K562 (cell line): Measurements from ENCODE around the gene LIN9. TPM values are rescaled to one million over a fixed set of nuclear protein-coding genes. Genes with fewer than 3 reads are reported as not detected.

ENCODE experiments used
- ATAC-seq: fragments of 200-7000 bp; cut with Tn5 transposase; 3 replicates; pipeline ENCODE4 v1.9.1; 2020; ENCODE audit warnings: moderate library complexity
- BruUV-seq: library from RNA; stranded (reverse); fragments of 400-500 nt; replicated peaks from 2 replicates; lab custom pipeline; 2021; lab: Mats Ljungman, UMichigan
- CTCF ChIA-PET: fragments of 300-600 bp; formaldehyde crosslinking; extraction: SDS; loops from one replicate; lab custom pipeline; 2021; ENCODE audit warnings: low intra/inter-chr PET ratio; lab: Yijun Ruan, JAX
- POLR2A ChIA-PET: fragments of 300-600, 350-650 bp; sonication (Branson Sonifier 250); formaldehyde crosslinking; extraction: SDS; loops from one replicate; lab custom pipeline; 2021; ENCODE audit warnings: antibody characterized with exemption, inconsistent platforms; lab: Yijun Ruan, JAX
- DNase-seq, 4 experiments: peaks; one replicate each; pipeline versions ENCODE4 v3.0.0 to v3.0.0-alpha.2; 2011 to 2018; ENCODE audit warnings: low spot score in 3 of 4, mixed read lengths in 3 of 4; ENCODE audit errors: extremely low read depth in 1 of 4
- FAIRE-seq: peaks from 2 replicates; lab custom pipeline; 2011; peaks lifted over from hg19 to GRCh38; lab: Jason Lieb, UNC
- H2AFZ ChIP-seq: 2 replicates; pipeline ENCODE4 v1.6.0; 2011; ENCODE audit warnings: low read depth, low read length, control low read depth, inconsistent platforms
- H3K27ac ChIP-seq: fragments of 200-600 bp; 3 replicates; pipeline ENCODE4 v1.8.0; 2011; ENCODE audit warnings: low read depth, mild to moderate bottlenecking, control low read depth, inconsistent platforms, low read length, moderate library complexity, mixed read lengths; ENCODE audit errors: extremely low read depth
- H3K27me3 ChIP-seq, 2 experiments: fragments of 300-600 bp in 1 of 2; 2 replicates in 1 of 2; 3 replicates in 1 of 2; pipeline versions ENCODE4 v1.6.0 to v1.8.0; 2011; ENCODE audit warnings: inconsistent platforms in 2 of 2, low read length in 2 of 2, mild to moderate bottlenecking in 1 of 2, mixed read lengths in 1 of 2, moderate library complexity in 1 of 2; ENCODE audit not compliant: control insufficient read depth in 2 of 2, insufficient read depth in 2 of 2
- H3K36me3 ChIP-seq: fragments of 300-600 bp; 3 replicates; pipeline ENCODE4 v1.8.0; 2011; ENCODE audit warnings: mild to moderate bottlenecking, low read length, inconsistent platforms; ENCODE audit not compliant: control insufficient read depth, insufficient read depth
- H3K4me1 ChIP-seq, 2 experiments: fragments of 200-600 bp in 1 of 2; replicated peaks in 1 of 2; 2 replicates in 1 of 2; 3 replicates in 1 of 2; pipeline versions ENCODE4 v1.5.1 to v1.8.0; 2011; ENCODE audit warnings: inconsistent platforms in 2 of 2, low read length in 2 of 2, mild to moderate bottlenecking in 1 of 2, mixed read lengths in 1 of 2, moderate library complexity in 1 of 2; ENCODE audit not compliant: control insufficient read depth in 2 of 2, insufficient read depth in 2 of 2
- H3K4me2 ChIP-seq: 2 replicates; pipeline ENCODE4 v1.6.1; 2011; ENCODE audit warnings: low read length, control low read depth, inconsistent platforms, mixed read lengths; ENCODE audit not compliant: insufficient read depth
- H3K4me3 ChIP-seq: fragments of 200-600 bp; sonication (generic), shearing (Covaris generic); 2 replicates; pipeline ENCODE4 v1.5.1; 2016; ENCODE audit warnings: control low read depth, inconsistent platforms
- H3K79me2 ChIP-seq: fragments of 200-600 bp; 3 replicates; pipeline ENCODE4 v1.8.0; 2011; ENCODE audit warnings: low read length, inconsistent platforms; ENCODE audit not compliant: control insufficient read depth, insufficient read depth
- H3K9ac ChIP-seq, 2 experiments: 2 replicates each; pipeline versions ENCODE4 v1.6.0 to v1.6.1; 2011; ENCODE audit warnings: low read depth in 2 of 2, low read length in 2 of 2, control low read depth in 1 of 2, inconsistent platforms in 1 of 2, mild to moderate bottlenecking in 1 of 2, mixed read lengths in 1 of 2; ENCODE audit not compliant: insufficient read depth in 1 of 2
- H3K9me1 ChIP-seq: one replicate; pipeline ENCODE4 v1.6.0; 2011; ENCODE audit warnings: inconsistent platforms, mild to moderate bottlenecking, low read length, moderate library complexity; ENCODE audit not compliant: control insufficient read depth, insufficient read depth
- H3K9me3 ChIP-seq: replicated peaks from 2 replicates; pipeline ENCODE4 v1.5.1; 2011; ENCODE audit warnings: low read depth, low read length, inconsistent platforms; ENCODE audit not compliant: control insufficient read depth, insufficient read depth
- H4K20me1 ChIP-seq: replicated peaks from 2 replicates; pipeline ENCODE4 v1.6.1; 2011; ENCODE audit warnings: low read length, inconsistent platforms, mixed read lengths; ENCODE audit not compliant: control insufficient read depth, insufficient read depth
- CBX5 ChIP-seq: IDR thresholded peaks from 2 replicates; pipeline ENCODE4 v1.6.1; 2014; ENCODE audit warnings: low read depth, borderline replicate concordance
- GMEB1 ChIP-seq: fragments of 250-450 bp; sonication (Bioruptor Pico); IDR thresholded peaks from 2 replicates; pipeline ENCODE4 v1.4.0; 2020; ENCODE audit warnings: mild to moderate bottlenecking
- HIVEP1 ChIP-seq: fragments of 250-450 bp; sonication (Bioruptor Pico); IDR thresholded peaks from 2 replicates; pipeline ENCODE4 v1.4.0; 2020; ENCODE audit warnings: mild to moderate bottlenecking
- ID3 ChIP-seq, 2 experiments: fragments of 250-450 bp in 1 of 2; fragments of 450-650 bp in 1 of 2; sonication (Bioruptor Pico) in 1 of 2; IDR thresholded peaks; 2 replicates each; pipeline versions ENCODE4 v1.6.1 to v1.8.0; 2016 to 2021; ENCODE audit warnings: mild to moderate bottlenecking in 2 of 2, moderate library complexity in 2 of 2, missing compliant biosample characterization in 1 of 2, missing genetic modification characterization in 1 of 2
- KDM5B ChIP-seq: fragments of 200-600 bp; sonication (generic); IDR thresholded peaks from 2 replicates; pipeline ENCODE4 v1.6.1; 2012; ENCODE audit warnings: low read depth, mild to moderate bottlenecking, moderate library complexity, low read length, control low read depth, inconsistent platforms; ENCODE audit not compliant: insufficient replicate concordance
- NCOA1 ChIP-seq: fragments of 450-650 bp; IDR thresholded peaks from 2 replicates; pipeline ENCODE4 v1.6.1; 2016; ENCODE audit warnings: low read depth
- TAF15 ChIP-seq: fragments of 200-400 bp; formaldehyde crosslinking; IDR thresholded peaks from 2 replicates; pipeline ENCODE4 v1.6.1; 2017; ENCODE audit warnings: mild to moderate bottlenecking, low read depth, low read length, moderate library complexity
- ZNF12 ChIP-seq: sonication (generic); formaldehyde crosslinking; IDR thresholded peaks from 2 replicates; pipeline ENCODE4 v1.4.0; 2020; ENCODE audit warnings: mild to moderate bottlenecking, missing genetic modification reagents
- ZNF354B ChIP-seq: fragments of 250-450 bp; sonication (Bioruptor Pico); IDR thresholded peaks from 2 replicates; pipeline ENCODE4 v1.4.0; 2020
- ZNF398 ChIP-seq: fragments of 250-450 bp; sonication (Bioruptor Pico); IDR thresholded peaks from 2 replicates; pipeline ENCODE4 v1.8.0; 2021; ENCODE audit warnings: moderate library complexity, mild to moderate bottlenecking, inconsistent platforms
- WGBS: fragments of 100-300 bp; shearing (Covaris generic); methylation state at CpG from one replicate; pipeline ENCODE4 v1.1.6; 2016; ENCODE audit warnings: low coverage, mixed read lengths; ENCODE audit not compliant: insufficient coverage; ENCODE audit errors: missing lambda C conversion rate; 5-methylcytosine and 5-hydroxymethylcytosine counted together
- in situ Hi-C: fragments of 300-500 bp; cut with MboI; formaldehyde crosslinking; loops from 4 replicates; pipeline ENCODE4 v1.15.0; 2018; ENCODE audit warnings: inconsistent platforms, mixed read lengths
- intact Hi-C: fragments of 100-400 bp; cut with micrococcal nuclease; formaldehyde crosslinking; loops from 2 replicates; pipeline ENCODE4 v1.14.2; 2022
- polyA plus RNA-seq, 8 experiments: library from polyadenylated mRNA; depleted of rRNA in 4 of 8; stranded (reverse) in 5 of 8; unstranded in 3 of 8; fragments of >200 nt; fragmentation: Nextera tagmentation in 2 of 8; fragmentation: Illumina TruSeq in 1 of 8; extraction: Ambion mirVana in 2 of 8; extraction: Trizol in 1 of 8; gene quantifications; 2 replicates each; pipeline versions ENCODE4 v1.2.1 to v1.2.3, GENCODE V29; 2011 to 2014; ENCODE audit warnings: inconsistent platforms in 1 of 8, missing spikeins in 1 of 8
- total RNA-seq, 7 experiments: library from RNA; depleted of rRNA in 6 of 7; stranded (reverse); fragments of >200 nt in 6 of 7; fragmentation: Illumina TruSeq in 2 of 7; extraction: Trizol in 2 of 7; gene quantifications; 2 replicates each; pipeline versions ENCODE4 v1.2.1 to v1.2.3, GENCODE V29; 2011 to 2021; ENCODE audit warnings: low replicate concordance in 1 of 7
- TF ChIP-seq, protein P1 (sequence below): fragments of 450-650 bp; formaldehyde crosslinking; IDR thresholded peaks from 2 replicates; pipeline ENCODE4 v1.4.0; 2020; ENCODE audit warnings: mild to moderate bottlenecking, mixed read lengths
- TF ChIP-seq, protein P2 (sequence below): fragments of 250-450 bp; sonication (Bioruptor Pico); IDR thresholded peaks from 2 replicates; pipeline ENCODE4 v1.8.0; 2022; ENCODE audit warnings: moderate library complexity, mild to moderate bottlenecking, inconsistent platforms

LIN9 gene
- total and polyA plus RNA-seq, 9 of the 15 experiments (the other 6 are each of a cell fraction or from before 2014, with no cell fraction given) = 18.8 to 33.0 (median 25.5) TPM

DNA sequence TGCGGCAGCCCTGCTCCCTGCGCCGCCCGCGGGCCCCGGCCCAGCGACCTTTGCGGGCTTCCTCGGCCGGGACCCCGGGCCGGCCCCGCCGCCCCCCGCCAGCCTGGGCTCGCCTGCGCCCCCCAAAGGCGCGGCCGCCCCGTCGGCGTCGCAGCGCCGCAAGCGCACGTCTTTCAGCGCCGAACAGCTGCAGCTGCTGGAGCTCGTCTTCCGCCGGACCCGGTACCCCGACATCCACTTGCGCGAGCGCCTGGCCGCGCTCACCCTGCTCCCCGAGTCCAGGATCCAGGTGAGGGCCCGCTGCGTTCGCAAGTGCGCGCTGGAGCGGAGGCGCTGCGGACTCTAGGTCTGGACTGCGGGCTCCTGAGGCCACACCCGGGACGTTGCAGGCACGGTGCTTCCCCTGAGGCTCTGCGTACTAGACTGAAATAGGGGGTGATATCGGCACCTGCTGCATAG lies 85.1 kb downstream of the LIN9 start:
- Histone ChIP-seq H3K27me3 (0 out of 5 replicates have a peak, but pooled peaks cover 0 to 4% of the 10 kb centered on the region in 2 experiments), H3K27ac (no peak overlapping the region), H3K79me2 (no peaks in the 10 kb centered on the region), H4K20me1 (0 out of 2 replicates have a peak, but pooled peaks cover 4% of the 10 kb centered on the region), H3K9ac (peak overlapping the region in 1 of 2 experiments; percentile 90; a peak in 2 of 4 replicates), H2AFZ (peak overlapping the region; percentile 49; the same call in 1 of the 2 replicates), H3K36me3 (0 out of 3 replicates have a peak, but pooled peaks cover 2% of the 10 kb centered on the region), H3K4me2 (peak overlapping the region; percentile 74), H3K4me1 (peaks cover 4 to 12% of the 10 kb centered on the region in 2 experiments; a peak in 4 of 5 replicates), H3K4me3 (peak overlapping the region; percentile 37), H3K9me1 (no peaks in the 10 kb centered on the region), H3K9me3 (no peaks in the 10 kb centered on the region)
- ChIA-PET POLR2A (interaction anchor here (0.7 to 1.5 kb wide), 3 partner anchors 9 to 255 kb away, joined by 3 to 5 read pairs (median 4); no protein-coding TSS in a partner anchor), CTCF (no interaction called here)
- no TSS peak for BruUV-seq
- in situ Hi-C loops (no loop called here), intact Hi-C loops (no loop called here)
- no peak for FAIRE-seq
- WGBS = 10% methylated on average over 31 of the region's 55 CpGs
- peak; percentile 73 for ATAC-seq
- DNase-seq = peak in 3 of 4 experiments; percentile 41 to 48 (median 46)
- TF ChIP-seq KDM5B = peak; percentile 27
- TF ChIP-seq HIVEP1 (CRISPR knock-in tag) = no peak
- no peak for TF ChIP-seq GMEB1 (CRISPR knock-in tag)
- TF ChIP-seq, protein P1, sequence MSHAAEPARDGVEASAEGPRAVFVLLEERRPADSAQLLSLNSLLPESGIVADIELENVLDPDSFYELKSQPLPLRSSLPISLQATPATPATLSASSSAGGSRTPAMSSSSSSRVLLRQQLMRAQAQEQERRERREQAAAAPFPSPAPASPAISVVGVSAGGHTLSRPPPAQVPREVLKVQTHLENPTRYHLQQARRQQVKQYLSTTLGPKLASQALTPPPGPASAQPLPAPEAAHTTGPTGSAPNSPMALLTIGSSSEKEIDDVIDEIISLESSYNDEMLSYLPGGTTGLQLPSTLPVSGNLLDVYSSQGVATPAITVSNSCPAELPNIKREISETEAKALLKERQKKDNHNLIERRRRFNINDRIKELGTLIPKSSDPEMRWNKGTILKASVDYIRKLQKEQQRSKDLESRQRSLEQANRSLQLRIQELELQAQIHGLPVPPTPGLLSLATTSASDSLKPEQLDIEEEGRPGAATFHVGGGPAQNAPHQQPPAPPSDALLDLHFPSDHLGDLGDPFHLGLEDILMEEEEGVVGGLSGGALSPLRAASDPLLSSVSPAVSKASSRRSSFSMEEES (CRISPR knock-in tag) = no peak
- TF ChIP-seq, protein P2, sequence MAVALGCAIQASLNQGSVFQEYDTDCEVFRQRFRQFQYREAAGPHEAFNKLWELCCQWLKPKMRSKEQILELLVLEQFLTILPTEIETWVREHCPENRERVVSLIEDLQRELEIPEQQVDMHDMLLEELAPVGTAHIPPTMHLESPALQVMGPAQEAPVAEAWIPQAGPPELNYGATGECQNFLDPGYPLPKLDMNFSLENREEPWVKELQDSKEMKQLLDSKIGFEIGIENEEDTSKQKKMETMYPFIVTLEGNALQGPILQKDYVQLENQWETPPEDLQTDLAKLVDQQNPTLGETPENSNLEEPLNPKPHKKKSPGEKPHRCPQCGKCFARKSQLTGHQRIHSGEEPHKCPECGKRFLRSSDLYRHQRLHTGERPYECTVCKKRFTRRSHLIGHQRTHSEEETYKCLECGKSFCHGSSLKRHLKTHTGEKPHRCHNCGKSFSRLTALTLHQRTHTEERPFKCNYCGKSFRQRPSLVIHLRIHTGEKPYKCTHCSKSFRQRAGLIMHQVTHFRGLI (CRISPR knock-in tag) = no peak
- TF ChIP-seq TAF15 = no peak
- TF ChIP-seq ZNF398 = no peak
- TF ChIP-seq ZNF354B = no peak
- TF ChIP-seq ZNF12 = no peak
- TF ChIP-seq ID3 (CRISPR knock-in tag; IDR thresholded peaks at IDR 0.05) = no peak
- TF ChIP-seq ID3 (tag; IDR thresholded peaks at IDR 0.05) = no peak
- TF ChIP-seq NCOA1 = no peak
- TF ChIP-seq CBX5 = no peak
